ENCODE data around the gene ANKS3.

Gene ANKS3

GRCh38 chr16:4734730-4735535 lies 862 bp upstream of the ANKS3 start:
- peak overlapping the region; percentile 84 for H3K4me3 ChIP-seq (ENCODE audit: low read length)
- peak; percentile 80 for DNase-seq (ENCODE audit: low read depth, low spot score)

DNA sequence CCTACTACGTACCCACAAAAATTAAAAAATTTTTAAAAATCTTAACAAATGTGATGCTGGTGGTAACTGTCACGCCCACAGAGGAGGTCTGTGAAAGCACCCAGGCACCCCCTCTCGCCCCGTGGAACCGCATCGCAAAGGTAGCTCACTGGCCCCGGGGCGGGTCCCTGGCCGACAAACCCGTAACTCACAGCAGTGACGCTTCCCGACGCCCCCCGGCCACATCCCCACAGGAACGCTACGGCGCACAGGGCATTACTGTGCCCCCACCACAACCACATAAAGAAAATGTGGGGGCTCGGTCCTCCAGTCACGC lies 366 bp downstream of the ANKS3 start:
- peak; percentile 6 for DNase-seq (ENCODE audit: low read depth, low spot score)

DNA sequence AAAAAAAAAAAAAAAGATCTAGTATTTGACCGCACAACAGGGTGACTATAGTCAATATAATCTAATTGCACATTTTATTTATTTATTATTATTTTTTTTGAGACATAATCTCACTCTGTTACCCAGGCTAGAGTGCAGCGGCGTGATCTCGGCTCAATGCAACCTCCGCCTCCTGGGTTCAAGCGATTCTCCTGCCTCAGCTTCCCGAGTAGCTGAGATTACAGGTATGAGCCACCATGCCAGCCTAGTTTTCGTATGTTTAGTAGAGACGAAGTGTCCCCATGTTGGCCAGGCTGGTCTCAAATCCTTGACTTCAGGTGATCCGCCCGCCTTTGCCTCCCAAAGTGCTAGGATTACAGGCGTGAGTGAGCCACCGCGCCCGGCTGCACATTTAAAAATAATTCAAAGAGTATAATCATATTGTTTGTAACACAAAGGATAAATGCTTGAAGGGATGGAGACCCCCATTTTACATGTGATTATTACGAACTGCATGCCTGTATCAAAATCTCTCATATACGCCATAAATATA lies 794 bp downstream of the ANKS3 start:
- DNase-seq (ENCODE audit: low read depth, low spot score) = no peak
- H3K4me3 ChIP-seq (ENCODE audit: low read length) = peak overlapping the region; percentile 84

More for the DNA sequence above, 366 bp downstream of the ANKS3 start:
- H3K4me3 ChIP-seq (ENCODE audit: low read length) = peak overlapping the region; percentile 84

DNA sequence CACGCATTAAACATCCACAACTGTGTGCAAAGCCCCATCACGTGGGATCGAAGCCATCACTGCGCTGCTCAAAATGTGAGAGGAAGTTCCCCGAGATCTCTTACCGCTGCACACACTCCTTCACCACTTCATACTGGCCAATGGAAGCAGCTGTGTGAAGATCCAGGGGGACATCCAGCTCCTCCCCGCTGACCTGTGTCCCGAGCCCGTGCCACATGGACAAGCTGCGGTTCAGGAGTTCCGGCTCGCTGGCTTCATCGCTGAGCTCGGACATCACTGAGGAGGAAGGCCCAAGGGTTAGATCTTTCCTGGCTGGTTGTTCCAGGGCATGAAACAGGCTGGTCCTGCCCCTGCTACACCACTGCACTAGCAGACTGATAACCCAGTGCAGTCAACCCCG lies 4.2 kb downstream of the ANKS3 start:
- no peak overlapping the region for H3K4me3 ChIP-seq (ENCODE audit: low read length)
- no peak for DNase-seq (ENCODE audit: low read depth, low spot score)

- DNase-seq (ENCODE audit: low read depth, low spot score) = no peak
These were observed 5.4 kb downstream of the ANKS3 start for GRCh38 chr16:4728676-4729075.

GRCh38 chr16:4726616-4727015 lies 7.5 kb downstream of the ANKS3 start:
- no peak for DNase-seq (ENCODE audit: low read depth, low spot score)
- no peak overlapping the region for H3K4me3 ChIP-seq (ENCODE audit: low read length)

More at GRCh38 chr16:4728676-4729075, 5.4 kb downstream of the ANKS3 start:
- H3K4me3 ChIP-seq (ENCODE audit: low read length) = no peak overlapping the region

DNA sequence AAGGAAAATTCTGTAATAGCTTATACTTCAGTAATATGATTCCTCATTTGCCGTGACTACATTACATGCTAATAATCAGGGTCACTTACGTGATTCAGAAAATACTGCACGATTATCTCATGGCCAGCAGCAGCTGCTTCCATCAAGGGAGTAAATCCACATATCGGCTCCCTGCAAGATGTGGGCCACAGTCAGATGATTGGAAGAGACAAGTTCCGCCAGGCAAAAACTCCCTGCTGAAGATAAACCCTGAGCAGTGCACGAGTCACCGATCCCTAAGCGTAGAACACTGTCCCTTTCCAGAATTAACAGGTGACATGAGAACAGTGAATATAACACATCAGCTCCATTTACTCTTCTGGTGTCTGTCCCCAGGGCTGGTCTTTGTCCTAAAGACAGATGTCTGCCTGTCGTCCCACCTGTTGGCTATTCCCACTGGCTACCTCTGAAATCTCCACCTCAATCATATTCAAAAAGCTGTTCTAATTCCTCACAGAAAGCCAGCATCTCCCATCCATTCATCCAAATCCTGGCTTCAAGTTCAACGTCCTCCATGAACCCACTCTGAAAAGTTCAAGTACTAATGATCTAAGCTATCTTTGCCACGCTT lies 9.3 kb downstream of the ANKS3 start:
- no peak for DNase-seq (ENCODE audit: low read depth, low spot score)

GRCh38 chr16:4723071-4723767 lies 10.9 kb downstream of the ANKS3 start:
- no peak for DNase-seq (ENCODE audit: low read depth, low spot score)
- no peak overlapping the region for H3K4me3 ChIP-seq (ENCODE audit: low read length)

More for the DNA sequence above, 9.3 kb downstream of the ANKS3 start:
- H3K4me3 ChIP-seq (ENCODE audit: low read length) = no peak overlapping the region

GRCh38 chr16:4718466-4718865 lies 15.6 kb downstream of the ANKS3 start:
- DNase-seq (ENCODE audit: low read depth, low spot score) = no peak
- H3K4me3 ChIP-seq (ENCODE audit: low read length) = no peak overlapping the region

DNA sequence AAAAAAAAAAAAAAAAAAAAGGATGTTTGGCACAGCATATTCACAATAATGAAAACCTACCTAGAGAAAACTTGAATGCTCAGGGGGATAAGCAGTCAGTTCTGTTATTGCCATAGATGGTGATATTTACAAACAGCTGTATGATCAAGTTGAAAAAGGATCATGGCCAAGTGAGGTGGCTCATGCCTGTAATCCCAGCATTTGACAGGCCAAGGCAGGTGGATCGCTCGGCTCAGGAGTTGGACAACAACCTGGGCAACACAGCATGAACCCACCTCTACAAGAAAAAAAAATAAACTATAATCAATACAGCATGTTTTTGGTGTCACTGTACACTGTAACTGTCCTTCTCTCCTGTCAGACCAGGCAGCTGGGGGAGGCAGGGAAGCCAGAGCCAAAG lies 19.1 kb downstream of the ANKS3 start:
- no peak overlapping the region for H3K4me3 ChIP-seq (ENCODE audit: low read length)
- no peak for DNase-seq (ENCODE audit: low read depth, low spot score)

GRCh38 chr16:4713663-4714501 lies 20.2 kb downstream of the ANKS3 start:
- DNase-seq (ENCODE audit: low read depth, low spot score) = no peak
- H3K4me3 ChIP-seq (ENCODE audit: low read length) = no peak overlapping the region

- no peak for DNase-seq (ENCODE audit: low read depth, low spot score)
- H3K4me3 ChIP-seq (ENCODE audit: low read length) = no peak overlapping the region
These were observed 24.6 kb downstream of the ANKS3 start for GRCh38 chr16:4709481-4709880.

GRCh38 chr16:4706871-4707270 lies 27.2 kb downstream of the ANKS3 start:
- no peak for DNase-seq (ENCODE audit: low read depth, low spot score)
- no peak overlapping the region for H3K4me3 ChIP-seq (ENCODE audit: low read length)

- DNase-seq (ENCODE audit: low read depth, low spot score) = no peak
- H3K4me3 ChIP-seq (ENCODE audit: low read length) = no peak overlapping the region
These were observed 29.2 kb downstream of the ANKS3 start for GRCh38 chr16:4704913-4705312.

DNA sequence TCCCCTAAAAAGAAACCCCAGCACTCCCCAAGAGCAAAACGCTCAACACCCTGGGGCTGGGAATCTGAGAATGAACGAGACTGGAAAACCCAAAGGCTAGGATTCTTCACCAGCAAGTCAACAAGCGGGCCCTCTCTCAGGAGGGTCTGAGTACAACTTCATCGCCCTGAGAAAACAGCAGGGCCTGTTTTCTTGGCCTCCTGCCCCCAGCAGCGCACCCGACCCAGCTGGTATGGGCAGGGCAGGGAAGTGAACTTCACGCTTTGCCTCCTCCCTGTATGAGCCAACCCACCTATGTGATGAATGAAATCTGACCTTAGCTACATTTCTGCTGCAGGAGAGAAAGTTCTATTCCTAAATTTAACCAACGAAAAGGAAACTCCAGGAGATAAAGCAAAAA lies 29.6 kb downstream of the ANKS3 start:
- no peak overlapping the region for H3K4me3 ChIP-seq (ENCODE audit: low read length)
- no peak for DNase-seq (ENCODE audit: low read depth, low spot score)

- DNase-seq (ENCODE audit: low read depth, low spot score) = no peak
- H3K4me3 ChIP-seq (ENCODE audit: low read length) = no peak overlapping the region
These were observed 30.2 kb downstream of the ANKS3 start for GRCh38 chr16:4703906-4704305.

DNA sequence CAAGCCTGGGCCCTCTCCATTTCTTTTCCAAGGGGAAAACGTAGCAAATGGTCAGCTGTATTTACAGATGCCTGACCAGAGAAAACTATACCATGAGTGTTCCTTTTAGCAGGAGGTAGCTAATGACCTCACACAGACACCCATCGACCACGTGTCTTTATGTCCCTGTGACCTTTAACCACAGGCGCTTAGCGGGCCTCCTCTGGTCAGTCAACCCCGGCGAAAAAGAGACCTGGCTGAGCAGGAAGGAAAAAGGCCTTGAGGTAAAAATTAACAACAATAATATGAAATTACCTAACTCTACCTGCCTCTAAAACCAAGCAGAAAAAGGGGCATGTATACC lies 31.6 kb downstream of the ANKS3 start:
- no peak for DNase-seq (ENCODE audit: low read depth, low spot score)
- no peak overlapping the region for H3K4me3 ChIP-seq (ENCODE audit: low read length)

DNA sequence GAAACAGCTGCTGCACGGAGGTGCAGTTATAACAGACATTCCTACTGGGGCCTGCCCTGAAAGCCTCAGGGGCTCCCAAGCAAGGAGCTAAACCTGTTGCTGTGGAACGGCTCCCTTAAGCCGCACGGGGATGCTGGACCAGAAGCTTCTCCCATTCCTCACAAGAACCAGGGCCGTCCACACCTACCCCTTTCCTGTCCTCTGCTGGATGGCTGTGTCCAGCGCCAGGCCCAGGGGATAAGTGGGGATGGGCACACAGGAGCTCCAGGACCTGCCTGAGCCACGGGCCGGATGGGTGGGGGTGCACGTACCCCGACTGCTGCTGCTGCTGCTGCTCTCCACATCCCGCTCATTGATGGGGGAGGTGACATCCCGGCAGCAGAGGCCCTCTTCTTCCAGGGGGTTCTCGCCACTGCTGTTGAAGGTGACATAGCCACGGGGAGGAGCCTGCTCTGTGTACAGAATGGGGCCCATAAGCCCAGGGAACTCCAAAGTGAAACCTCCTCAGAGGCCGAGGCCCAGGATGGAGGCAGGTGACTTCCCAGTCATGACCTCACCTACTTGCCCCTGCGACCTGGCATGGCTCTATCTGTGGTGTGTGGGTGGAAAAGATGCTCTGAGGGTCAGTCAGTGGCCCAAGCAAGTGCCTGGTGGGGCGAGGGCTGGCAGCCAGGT lies 32.1 kb downstream of the ANKS3 start:
- DNase-seq (ENCODE audit: low read depth, low spot score) = no peak
- H3K4me3 ChIP-seq (ENCODE audit: low read length) = no peak overlapping the region
